HG03039 (cell line): ENCODE results near the gene SYNJ1.
"Not testable (repeated sequence)": the region's sequence is repeated elsewhere in the genome, so short reads cannot be mapped to it uniquely, and the experiment has no call there.

Source experiments
- ATAC-seq: cut with Tn5 transposase; IDR thresholded peaks from one replicate; pipeline ENCODE4 v1.9.1; 2021; ENCODE audit warnings: mild to moderate bottlenecking, moderate library complexity; ENCODE audit not compliant: unreplicated experiment

SYNJ1 gene

GRCh38 chr21:32727687-32728455, at the start of gene SYNJ1:
Gene SYNJ1 (minus strand): TSS chr21:32728013. CDS start chr21:32726895, 1,118 bp downstream.
- ATAC-seq, result peak; percentile 85

- ATAC-seq, result no peak
Observed at GRCh38 chr21:32777269-32777668, 49.5 kb upstream of the SYNJ1 start.

GRCh38 chr21:32776743-32777142, 48.9 kb upstream of the SYNJ1 start:
- no peak for ATAC-seq

GRCh38 chr21:32773048-32773344, 45.2 kb upstream of the SYNJ1 start:
- ATAC-seq, result not testable (repeated sequence)

GRCh38 chr21:32772281-32773047, 44.7 kb upstream of the SYNJ1 start:
- no peak for ATAC-seq

- ATAC-seq, result peak; percentile 31
Observed at GRCh38 chr21:32770871-32771523, 43.2 kb upstream of the SYNJ1 start.

GRCh38 chr21:32768530-32768929, 40.7 kb upstream of the SYNJ1 start:
- no peak for ATAC-seq

- no peak for ATAC-seq
Observed at GRCh38 chr21:32765058-32765457, 37.2 kb upstream of the SYNJ1 start.

- ATAC-seq, result no peak
Observed at GRCh38 chr21:32764186-32764585, 36.4 kb upstream of the SYNJ1 start.

GRCh38 chr21:32757804-32758203, 30.0 kb upstream of the SYNJ1 start:
- no peak for ATAC-seq

- no peak for ATAC-seq
Observed at GRCh38 chr21:32756096-32756495, 28.3 kb upstream of the SYNJ1 start.

- ATAC-seq, result no peak
Observed at GRCh38 chr21:32753818-32754585, 26.2 kb upstream of the SYNJ1 start.

GRCh38 chr21:32750405-32750804, 22.6 kb upstream of the SYNJ1 start:
- ATAC-seq, result no peak

- ATAC-seq, result no peak
Observed at GRCh38 chr21:32749662-32750061, 21.8 kb upstream of the SYNJ1 start.

GRCh38 chr21:32748529-32748928, 20.7 kb upstream of the SYNJ1 start:
- ATAC-seq, result no peak

- no peak for ATAC-seq
Observed at GRCh38 chr21:32747396-32747795, 19.6 kb upstream of the SYNJ1 start.

- ATAC-seq, result not testable (repeated sequence)
Observed at GRCh38 chr21:32746711-32747110, 18.9 kb upstream of the SYNJ1 start.

- ATAC-seq, result no peak
Observed at GRCh38 chr21:32742396-32742795, 14.6 kb upstream of the SYNJ1 start.

GRCh38 chr21:32741336-32741735, 13.5 kb upstream of the SYNJ1 start:
- no peak for ATAC-seq

GRCh38 chr21:32739946-32740345, 12.1 kb upstream of the SYNJ1 start:
- no peak for ATAC-seq

GRCh38 chr21:32736083-32736482, 8.3 kb upstream of the SYNJ1 start:
- not testable (repeated sequence) for ATAC-seq
